GM18517 (cell line): ENCODE results near the gene RASIP1.
"Not testable (repeated sequence)": the region's sequence is repeated elsewhere in the genome, so short reads cannot be mapped to it uniquely, and the experiment has no call there.

Experiments
- ATAC-seq: cut with Tn5 transposase; IDR thresholded peaks from one replicate; pipeline ENCODE4 v1.9.1; 2021; ENCODE audit warnings: mild to moderate bottlenecking, moderate library complexity; ENCODE audit not compliant: unreplicated experiment

RASIP1 gene

DNA sequence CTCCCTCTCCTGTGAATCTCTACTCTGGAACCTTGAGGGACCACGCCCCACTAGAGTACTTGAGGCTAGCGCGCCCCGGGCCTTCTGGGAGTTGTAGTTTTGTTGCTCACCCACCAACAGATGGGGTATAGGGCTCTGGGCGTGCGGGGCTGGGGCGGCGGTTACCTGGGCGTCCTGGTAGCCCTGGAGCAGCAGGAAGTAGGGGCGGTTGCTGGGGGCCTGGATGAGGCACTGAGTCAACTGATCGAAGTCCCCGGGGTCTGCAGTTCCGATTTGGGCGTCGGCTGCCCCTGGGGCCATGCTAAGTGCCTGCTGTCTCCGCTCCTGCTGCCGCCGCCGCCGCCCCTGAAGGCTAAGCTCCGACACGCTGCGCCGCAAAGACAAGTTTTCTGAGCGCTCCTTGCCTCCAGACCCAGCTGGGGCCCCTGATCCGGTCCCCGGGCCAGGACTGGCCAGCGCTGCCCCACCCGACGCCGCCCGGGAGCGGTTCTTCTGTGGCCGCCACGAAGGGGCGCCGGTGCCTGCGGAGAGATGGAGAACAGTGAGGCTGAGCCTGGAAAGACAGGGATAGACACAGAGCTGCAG is 5.3 kb downstream of the RASIP1 start:
- ATAC-seq, result no peak

DNA sequence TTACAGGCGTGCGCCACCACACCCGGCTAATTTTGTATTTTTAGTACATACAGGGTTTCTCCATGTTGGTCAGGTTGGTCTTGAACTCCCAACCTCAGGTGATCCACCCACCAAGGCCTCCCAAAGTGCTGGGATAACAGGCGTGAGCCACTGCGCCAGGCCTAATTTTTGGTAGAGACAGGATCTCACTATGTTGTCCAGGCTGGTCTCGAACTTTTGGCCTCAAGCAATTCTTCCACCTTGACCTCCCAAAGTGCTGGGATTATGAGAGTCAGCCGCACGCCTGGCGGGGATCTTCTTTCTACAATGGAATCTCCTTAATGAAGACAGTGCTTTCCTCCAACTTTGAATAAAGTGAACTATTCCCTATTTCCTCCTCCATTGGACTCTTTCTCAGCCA is 5.8 kb downstream of the RASIP1 start:
- no peak for ATAC-seq

- ATAC-seq, result no peak
Measured at GRCh38 chr19:48731452-48731851, 9.0 kb downstream of the RASIP1 start.

DNA sequence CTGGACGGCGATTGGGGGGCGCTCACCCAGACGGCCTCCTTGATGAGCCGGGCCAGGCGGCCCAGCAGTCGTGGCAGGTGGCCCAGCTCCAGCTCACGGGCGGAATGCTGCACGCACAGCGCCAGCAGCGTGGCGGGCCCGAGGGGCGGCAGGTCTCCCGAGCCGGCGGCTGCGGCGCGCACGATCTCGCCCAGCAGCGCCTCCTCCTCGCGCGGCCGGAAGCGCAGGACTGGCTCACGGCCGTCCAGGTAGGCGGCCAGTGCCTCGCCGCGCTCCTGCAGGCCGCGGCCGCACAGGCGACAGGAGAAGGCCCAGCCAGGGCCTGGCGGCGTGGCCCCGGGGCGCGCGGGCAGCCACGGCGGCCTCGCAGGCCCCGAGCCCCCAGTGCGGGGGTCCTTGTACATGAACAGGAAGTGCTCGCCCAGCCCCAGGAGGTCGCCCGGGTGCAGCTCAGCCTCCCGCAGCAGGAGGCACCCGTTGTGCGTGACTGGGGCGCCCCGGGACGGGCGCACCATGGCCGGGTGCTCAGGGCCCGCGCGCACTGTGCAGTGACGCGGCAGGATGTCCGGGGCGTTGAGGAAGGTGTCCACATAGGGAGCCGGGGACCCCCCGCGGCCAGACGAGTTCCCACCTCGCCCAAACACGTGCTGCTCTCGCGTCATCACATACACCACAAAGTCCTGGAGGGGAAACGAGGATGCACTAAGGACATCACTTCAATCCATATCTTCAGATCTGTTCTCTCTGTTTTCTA is 11.3 kb downstream of the RASIP1 start:
- no peak for ATAC-seq

DNA sequence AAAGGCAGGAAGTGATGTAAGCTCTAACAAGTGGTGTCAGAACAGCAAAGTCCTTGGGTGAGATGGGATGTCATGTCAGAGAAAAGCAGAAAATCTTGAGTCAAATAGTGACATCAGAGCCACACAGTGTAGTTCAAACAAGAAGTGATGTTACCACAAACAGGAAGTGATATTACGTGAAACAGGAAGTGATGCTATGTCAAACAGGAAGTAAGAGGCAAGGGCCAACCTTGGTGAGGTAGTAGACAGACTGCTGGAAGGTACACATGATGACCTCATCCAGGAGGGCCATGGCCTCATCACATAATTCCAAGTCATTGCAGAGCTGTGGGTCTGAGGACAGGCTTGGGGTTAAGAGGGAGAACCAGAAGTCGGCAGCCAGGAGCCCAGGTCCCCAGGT is 13.9 kb downstream of the RASIP1 start:
- ATAC-seq, result no peak

DNA sequence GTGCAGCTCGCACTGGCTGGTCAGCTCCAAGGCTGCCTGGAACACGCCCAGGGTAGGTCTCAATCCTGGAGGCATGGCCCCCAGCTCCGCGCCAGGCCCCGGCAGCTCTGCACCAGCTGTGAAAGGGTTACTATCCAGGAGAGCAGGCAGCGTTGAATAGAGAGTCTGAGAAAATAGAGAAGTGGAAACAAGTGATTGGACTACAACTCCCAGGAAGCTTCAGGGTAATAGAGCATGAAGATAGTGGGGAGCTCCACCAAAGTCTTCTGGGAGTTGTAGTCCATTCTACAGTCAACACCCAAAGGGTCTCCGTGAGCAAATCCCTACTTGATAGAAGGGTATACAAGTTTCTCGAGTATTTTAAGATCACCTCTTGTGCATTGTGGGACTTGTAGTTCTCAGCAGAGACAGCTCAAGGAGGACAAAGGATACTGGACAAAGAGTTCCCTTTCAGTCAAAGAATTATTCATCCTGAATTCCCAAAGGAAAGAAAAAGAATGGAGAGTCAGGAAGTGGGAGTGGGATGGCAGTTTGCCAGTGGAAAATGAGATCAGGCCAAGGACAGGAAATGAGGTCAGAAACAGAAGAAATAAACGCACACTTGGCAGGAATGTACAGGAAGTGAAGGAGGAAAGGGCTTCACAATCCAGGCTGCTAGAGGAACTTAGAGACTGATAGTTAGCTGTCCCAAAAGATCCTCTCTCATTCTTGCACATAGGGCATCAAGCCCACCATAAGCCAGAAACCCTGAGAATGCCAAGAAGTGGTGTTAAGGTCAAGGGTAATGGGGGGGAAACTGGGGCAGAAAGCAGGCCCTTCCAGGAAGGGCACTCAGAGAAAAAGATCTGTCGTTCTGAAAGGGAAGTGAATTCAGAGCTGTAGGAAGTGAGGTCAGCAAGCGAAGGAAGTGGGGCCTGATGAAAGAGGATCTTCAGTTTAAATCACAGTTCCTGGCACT is 15.3 kb downstream of the RASIP1 start:
- no peak for ATAC-seq

GRCh38 chr19:48722196-48722708 is 18.2 kb downstream of the RASIP1 start:
- no peak for ATAC-seq

DNA sequence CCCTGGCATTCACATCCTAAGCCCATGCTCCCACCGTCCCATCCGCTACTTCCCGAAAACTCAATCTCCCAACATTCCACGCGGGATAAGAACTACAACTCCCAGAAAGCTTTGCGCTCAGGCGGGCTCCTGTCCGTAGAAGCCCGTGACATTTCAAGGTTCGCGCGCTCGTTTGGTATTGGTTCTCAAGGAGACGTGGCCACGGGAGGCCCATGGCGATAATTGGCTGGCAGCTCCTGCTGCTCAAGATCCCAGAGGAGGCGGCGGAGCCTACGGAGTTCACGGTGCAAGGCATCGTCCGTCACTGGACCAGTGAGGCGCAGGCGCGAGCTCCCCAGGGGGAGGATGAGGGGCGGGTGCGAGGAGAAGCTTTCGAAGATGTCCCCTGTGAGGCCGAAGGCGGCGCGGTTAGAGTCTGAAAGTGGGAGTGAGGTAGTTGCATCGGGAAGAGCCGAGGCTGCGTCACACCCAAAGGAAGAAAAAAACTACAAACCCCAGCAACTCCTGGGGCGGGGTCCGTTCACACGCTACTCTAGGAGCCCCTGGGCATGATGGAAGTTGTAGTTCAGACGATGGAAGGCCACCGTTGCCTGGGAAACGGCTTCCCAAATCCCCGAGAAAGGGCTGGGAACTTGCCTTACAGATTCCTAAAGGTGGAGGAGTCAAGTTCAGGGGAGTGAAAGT is 19.7 kb downstream of the RASIP1 start:
- peak; percentile 75 for ATAC-seq

GRCh38 chr19:48720251-48720612 is 20.2 kb downstream of the RASIP1 start:
- ATAC-seq, result peak; percentile 19

- no peak for ATAC-seq
Measured at GRCh38 chr19:48719263-48720171, 20.9 kb downstream of the RASIP1 start, which contains the start of gene MAMSTR. TSS of gene MAMSTR (minus strand) at chr19:48719725. CDS start at chr19:48719031, 694 bp downstream.

- ATAC-seq, result no peak
Measured at GRCh38 chr19:48718711-48719231, 21.6 kb downstream of the RASIP1 start.

DNA sequence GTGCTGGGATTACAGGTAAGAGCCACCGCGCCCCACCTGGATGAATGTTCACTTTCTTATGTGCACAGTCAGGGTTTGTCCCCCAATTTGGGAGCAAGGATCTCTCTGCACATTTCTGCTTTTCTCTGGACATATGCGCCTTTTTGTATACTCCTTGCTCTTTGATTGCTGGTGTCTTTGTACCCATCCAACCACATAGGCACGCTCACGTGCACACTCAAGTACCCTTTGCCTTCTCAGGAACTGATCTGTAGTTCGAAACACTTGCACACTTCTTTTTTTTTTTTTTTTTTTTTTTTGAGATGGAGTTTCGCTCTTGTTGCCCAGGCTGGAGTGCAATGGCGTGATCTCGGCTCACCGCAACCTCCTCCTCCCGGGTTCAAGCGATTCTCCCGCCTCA is 22.3 kb downstream of the RASIP1 start:
- not testable (repeated sequence) for ATAC-seq

- no peak for ATAC-seq
Measured at GRCh38 chr19:48716562-48717291, 23.7 kb downstream of the RASIP1 start.

DNA sequence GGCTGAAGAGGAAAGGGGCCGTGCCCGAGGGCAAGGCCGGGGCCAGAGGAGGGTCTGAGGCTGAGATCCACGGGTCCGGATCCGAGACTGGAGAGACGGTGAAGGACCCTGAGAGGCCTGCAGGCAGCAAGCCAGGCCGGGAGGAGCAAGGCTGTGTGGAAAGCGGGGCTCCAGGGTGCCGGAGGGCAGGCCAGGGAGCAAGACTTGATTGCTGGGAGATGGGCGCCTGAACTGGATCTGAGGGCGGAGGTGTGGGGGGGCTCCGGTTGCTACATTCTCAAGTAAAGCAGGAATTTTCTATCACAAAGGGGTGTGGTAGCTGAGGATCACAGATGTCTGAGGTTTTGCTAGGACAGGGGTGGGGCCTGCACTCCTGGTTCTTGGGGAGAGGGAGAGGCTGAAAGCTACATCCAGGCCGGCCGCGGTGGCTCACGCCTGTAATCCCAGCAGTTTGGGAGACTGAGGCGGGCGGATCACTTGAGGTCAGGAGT is 24.7 kb downstream of the RASIP1 start:
- ATAC-seq, result no peak

DNA sequence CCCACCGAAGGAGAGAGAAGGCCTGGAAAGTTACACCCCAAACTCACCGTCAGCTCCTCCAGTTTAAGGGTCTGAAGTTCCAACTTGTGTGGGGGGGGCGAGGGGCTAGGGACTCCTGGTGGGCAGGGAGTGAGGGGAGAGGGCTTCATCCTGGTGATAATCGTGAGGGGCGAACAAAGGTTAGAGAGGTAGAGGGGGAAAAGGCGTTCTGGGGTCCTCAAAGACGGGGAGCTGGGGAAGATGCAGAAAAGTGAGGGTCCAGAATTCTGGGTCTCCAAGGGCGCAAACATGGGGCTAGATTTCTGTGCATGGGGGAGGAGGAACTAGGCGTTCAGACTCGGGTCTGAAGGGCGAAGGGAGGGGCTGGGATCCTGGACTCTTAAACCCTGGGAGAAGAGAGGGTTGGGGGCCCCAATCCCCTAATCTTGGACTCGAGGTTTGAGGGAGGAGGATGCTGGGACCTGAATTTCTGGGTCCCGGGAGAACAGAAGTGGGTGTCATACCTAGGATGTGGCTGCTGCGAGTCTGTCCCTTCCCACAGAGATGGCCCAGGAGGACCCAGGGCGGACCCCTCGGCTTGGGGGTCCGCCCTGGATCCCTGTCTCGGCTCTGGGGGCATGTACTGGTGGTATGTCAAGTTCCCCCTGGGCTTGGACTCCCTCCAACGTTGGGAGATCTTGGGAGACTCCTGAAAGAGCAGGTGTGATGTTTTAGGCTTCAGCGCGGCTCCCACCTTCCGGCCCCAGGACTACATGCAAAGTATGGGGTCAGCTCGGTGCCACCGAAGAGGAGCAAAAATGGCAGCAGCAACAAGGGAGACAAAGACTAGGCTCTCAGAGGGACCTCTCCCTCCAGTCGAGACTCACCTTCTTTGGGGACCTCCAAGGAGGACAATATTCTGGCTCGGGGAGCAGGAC is 25.4 kb downstream of the RASIP1 start:
- ATAC-seq, result no peak

DNA sequence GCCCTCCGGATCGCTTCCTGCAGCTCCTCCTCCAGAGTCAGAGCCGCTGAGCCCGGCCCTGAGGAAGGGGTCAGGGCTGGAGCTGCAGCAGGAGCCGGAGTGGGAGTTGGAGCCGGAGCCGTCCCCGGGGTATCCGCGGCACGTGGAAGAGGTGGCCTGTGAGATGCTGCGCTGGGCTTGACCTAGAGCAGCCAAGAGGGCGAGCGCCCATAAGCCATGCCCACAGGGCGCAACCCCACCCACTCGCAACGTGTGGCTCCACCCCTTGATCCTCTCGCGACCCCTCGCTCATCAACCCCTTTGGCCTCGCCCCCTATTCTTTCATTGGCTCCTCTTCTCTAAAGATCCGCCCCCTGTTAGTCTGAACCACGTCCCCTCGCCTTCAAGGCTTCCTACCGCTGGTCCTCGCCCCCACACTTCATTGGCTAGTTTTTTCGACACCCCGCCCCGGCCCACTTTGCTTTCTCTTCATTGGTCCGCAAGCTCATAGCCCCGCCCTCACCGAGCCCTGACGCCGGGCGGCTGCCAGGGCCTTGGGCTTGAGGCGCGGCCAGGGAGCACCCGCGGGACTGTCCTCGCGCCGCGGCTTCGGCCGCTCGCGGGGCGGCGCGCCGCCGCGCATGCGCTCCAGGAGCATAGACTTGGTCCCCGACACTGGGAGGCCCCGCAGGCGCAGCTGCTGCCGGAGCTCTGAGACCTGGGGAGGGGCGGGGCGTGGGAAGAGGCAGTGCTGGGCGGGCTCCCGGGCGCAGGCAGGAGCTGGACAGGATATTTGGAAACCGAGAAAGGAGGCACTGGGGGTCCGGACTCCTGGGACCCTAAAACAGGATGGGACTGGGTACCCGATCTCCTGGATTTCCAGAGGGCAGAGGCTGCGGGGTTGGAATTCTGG is 26.3 kb downstream of the RASIP1 start:
- peak; percentile 92 for ATAC-seq
